Lung (tissue), 12 donors: ENCODE results near the gene C1orf141. TPM values are rescaled to one million over a fixed set of nuclear protein-coding genes. Genes with fewer than 3 reads are reported as not detected.
"Not testable (repeated sequence)": the region's sequence is repeated elsewhere in the genome, so short reads cannot be mapped to it uniquely, and the experiment has no call there.

Experiments used
- ATAC-seq: fragments of 200-7000 bp; cut with Tn5 transposase; one replicate; pipeline ENCODE4 v1.9.1; 2020; ENCODE audit warnings: moderate number of reproducible peaks; ENCODE audit not compliant: insufficient read depth, low FRiP score
- DNase-seq, 3 donors: peaks; one replicate each; pipeline ENCODE4 v3.0.0-alpha.2; 2013 to 2017
- H3K27ac ChIP-seq, 2 donors: one replicate each; pipeline ENCODE4 v1.5.1; 2013; ENCODE audit warnings: mild to moderate bottlenecking in 2 of 2, moderate library complexity in 2 of 2, control low read depth in 1 of 2, inconsistent platforms in 1 of 2, low read depth in 1 of 2, low read length in 1 of 2
- H3K27me3 ChIP-seq, 3 donors: one replicate each; pipeline ENCODE4 v1.5.1; 2013; ENCODE audit warnings: low read length in 2 of 3; ENCODE audit not compliant: control insufficient read depth in 3 of 3, insufficient read depth in 3 of 3
- H3K36me3 ChIP-seq, 4 donors: one replicate each; pipeline ENCODE4 v1.5.1; 2013; ENCODE audit warnings: low read length in 4 of 4, mild to moderate bottlenecking in 1 of 4, moderate library complexity in 1 of 4; ENCODE audit not compliant: control insufficient read depth in 4 of 4, insufficient read depth in 4 of 4
- H3K4me1 ChIP-seq, 5 donors: one replicate each; pipeline ENCODE4 v1.5.1; 2013; ENCODE audit warnings: low read length in 5 of 5, mild to moderate bottlenecking in 2 of 5, moderate library complexity in 1 of 5; ENCODE audit not compliant: control insufficient read depth in 5 of 5, insufficient read depth in 5 of 5
- H3K4me3 ChIP-seq: one replicate; pipeline ENCODE4 v1.5.1; 2013; ENCODE audit warnings: mild to moderate bottlenecking, control low read depth, moderate library complexity
- H3K9ac ChIP-seq, 2 donors: one replicate each; pipeline ENCODE4 v1.5.1; 2013; ENCODE audit warnings: low read length in 2 of 2, control low read depth in 1 of 2; ENCODE audit not compliant: insufficient read depth in 1 of 2
- H3K9me3 ChIP-seq, 4 donors: one replicate each; pipeline ENCODE4 v1.5.1; 2013; ENCODE audit warnings: low read length in 3 of 4, mild to moderate bottlenecking in 1 of 4, moderate library complexity in 1 of 4; ENCODE audit not compliant: control insufficient read depth in 4 of 4, insufficient read depth in 3 of 4
- CTCF ChIP-seq: IDR thresholded peaks from 2 replicates; pipeline ENCODE4 v1.5.1; 2012; ENCODE audit warnings: mild to moderate bottlenecking; ENCODE audit errors: control extremely low read depth, extremely low read depth
- WGBS, 2 donors: extraction: QIAGEN DNeasy Blood & Tissue Kit; methylation state at CpG; one replicate each; pipeline ENCODE4 v1.1.7; 2013; 5-methylcytosine and 5-hydroxymethylcytosine counted together
- polyA plus RNA-seq, 2 donors: library from polyadenylated mRNA; stranded (reverse); fragments of 200-250 nt; gene quantifications; one replicate each; pipeline ENCODE4 v1.2.1, GENCODE V29; 2013
- total RNA-seq, 2 donors: library from RNA; depleted of rRNA in 1 of 2; stranded (reverse); fragments of >200 nt in 1 of 2; gene quantifications; one replicate each; pipeline ENCODE4 v1.2.1, GENCODE V29; 2014 to 2021
- donor health status: control.
- donor health status: control.
- donor health status: Bipolar disorder and iron deficiency.
- donor health status: healthy.
- donor health status: DM: yes; HTN: yes; CAD: no.

C1orf141 gene
- total and polyA plus RNA-seq, 4 donors = 0.49 to 11.4 (median 3.2) TPM

- ATAC-seq (no peak), DNase-seq (no peak)
- TF ChIP-seq CTCF = no peak
- 55 to 65% methylated on average over 3 of the region's 3 CpGs for WGBS, 2 donors
- Histone ChIP-seq H3K27ac (no peak overlapping the region), H3K4me3 (no peak overlapping the region), H3K9ac (no peak overlapping the region), H3K27me3 (no peaks in the 10 kb centered on the region), H3K9me3 (no peaks in the 10 kb centered on the region), H3K36me3 (no peaks in the 10 kb centered on the region), H3K4me1 (no peaks in the 10 kb centered on the region)
Measured at GRCh38 chr1:67142931-67143330, 8.2 kb upstream of the C1orf141 start.

- H3K27ac ChIP-seq, H3K4me1 ChIP-seq, H3K4me3 ChIP-seq, DNase-seq, H3K9me3 ChIP-seq, H3K36me3 ChIP-seq, H3K27me3 ChIP-seq, H3K9ac ChIP-seq, ATAC-seq: not testable (repeated sequence)
- WGBS, 2 donors = 70 to 78% methylated on average over 3 of the region's 3 CpGs
Measured at GRCh38 chr1:67141832-67142231, 7.1 kb upstream of the C1orf141 start.

- H3K4me1 ChIP-seq = peaks cover 0 to 4% (median 0%) of the 10 kb centered on the region in 5 donors
- H3K27me3 ChIP-seq = no peaks in the 10 kb centered on the region
- H3K9ac ChIP-seq = no peak overlapping the region
- no peak for DNase-seq
- no peak for ATAC-seq
- H3K27ac ChIP-seq = no peak overlapping the region
- WGBS, 2 donors = 88 to 90% methylated on average over 2 of the region's 2 CpGs
- no peak for TF ChIP-seq CTCF
- H3K36me3 ChIP-seq = no peaks in the 10 kb centered on the region
- H3K4me3 ChIP-seq = no peak overlapping the region
- H3K9me3 ChIP-seq = no peaks in the 10 kb centered on the region
Measured at GRCh38 chr1:67140460-67140859, 5.7 kb upstream of the C1orf141 start.

DNA sequence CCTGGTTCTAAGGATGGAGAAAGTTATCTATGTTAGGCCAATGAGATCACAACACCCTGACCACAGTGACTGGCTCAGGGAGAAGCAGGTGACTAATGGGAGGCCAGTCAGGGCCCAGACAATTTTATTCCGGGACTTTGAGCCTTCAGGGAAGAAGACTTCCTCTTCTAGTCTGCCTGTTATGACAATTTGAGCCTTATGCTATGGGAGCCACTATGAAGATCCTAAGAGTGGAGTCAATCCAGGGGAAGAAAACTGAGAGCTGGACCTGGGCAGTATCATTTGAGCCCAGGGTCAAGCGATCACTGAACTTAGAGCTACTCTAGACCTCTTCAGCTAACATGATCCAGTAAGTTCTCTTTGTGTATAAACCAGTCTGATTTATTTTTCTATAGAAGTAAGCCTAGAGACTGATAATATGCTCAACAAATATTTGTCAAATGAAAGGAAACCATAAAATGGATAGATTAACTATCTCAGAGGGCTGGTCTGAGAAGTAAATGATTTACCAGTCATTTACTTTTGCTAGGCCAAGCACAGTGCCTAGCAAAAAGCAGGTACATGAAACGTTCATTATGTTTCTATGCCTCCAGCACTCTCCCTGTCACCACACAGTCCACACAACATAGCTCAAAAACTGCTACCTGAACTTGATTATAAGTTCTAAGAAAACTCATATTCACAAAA lies 4.2 kb upstream of the C1orf141 start:
- H3K27ac ChIP-seq = no peak overlapping the region
- no peak overlapping the region for H3K4me3 ChIP-seq
- no peaks in the 10 kb centered on the region for H3K27me3 ChIP-seq
- peak in 1 of 3 donors; percentile 16 for DNase-seq
- H3K4me1 ChIP-seq = peaks cover 0 to 12% (median 0%) of the 10 kb centered on the region in 5 donors
- no peak overlapping the region for H3K9ac ChIP-seq
- H3K9me3 ChIP-seq = no peaks in the 10 kb centered on the region
- no peak for ATAC-seq
- WGBS, 2 donors = 86 to 94% methylated on average over 3 of the region's 3 CpGs
- no peaks in the 10 kb centered on the region for H3K36me3 ChIP-seq
- TF ChIP-seq CTCF = no peak
